GM19099 (cell line): ENCODE data around the gene TENM3.

ENCODE experiments used
- POLR2A ChIP-seq: IDR thresholded peaks from 3 replicates; pipeline ENCODE4 v1.6.1; 2011; ENCODE audit warnings: low read depth; ENCODE audit not compliant: insufficient read length; ENCODE audit errors: extremely low read depth

Gene TENM3

DNA sequence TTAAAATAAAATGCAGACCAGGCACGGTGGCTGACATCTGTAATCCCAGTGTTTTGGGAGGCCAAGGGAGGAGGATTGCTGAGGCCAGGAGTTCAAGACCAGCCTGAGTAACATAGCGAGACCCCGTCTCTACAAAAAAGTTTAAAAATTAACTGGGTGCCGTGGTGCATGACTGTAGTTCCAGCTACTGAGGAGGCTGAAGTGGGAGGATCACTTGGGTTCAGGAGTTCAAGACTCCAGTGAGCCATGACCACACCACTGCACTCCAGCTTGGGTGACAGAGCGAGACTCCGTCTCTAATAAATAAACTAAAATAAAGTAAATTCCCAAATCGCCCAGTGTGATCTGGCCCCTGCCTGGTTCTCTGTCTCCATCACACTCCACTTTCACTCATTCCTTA is 43.7 kb downstream of the TENM3 start:
- no peak for TF ChIP-seq POLR2A

DNA sequence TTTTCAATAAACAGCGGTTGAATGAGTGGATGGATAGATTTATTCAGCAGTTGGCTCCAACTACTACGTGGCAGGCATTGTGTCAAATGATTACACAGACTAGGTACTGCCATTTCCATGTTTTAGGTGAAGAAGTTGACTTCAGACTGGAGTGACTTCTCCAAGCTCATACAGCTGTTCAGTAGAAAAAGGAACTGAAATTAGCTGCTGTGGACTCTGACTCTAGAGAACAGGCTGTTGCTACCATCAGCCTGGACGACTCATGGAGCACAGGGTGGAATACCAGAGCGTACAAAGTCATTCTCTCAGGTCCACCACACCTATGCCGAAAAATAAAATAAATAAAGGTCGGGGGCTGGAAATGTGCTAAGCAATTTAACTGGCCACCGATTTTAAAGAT is 45.3 kb downstream of the TENM3 start:
- TF ChIP-seq POLR2A: no peak

DNA sequence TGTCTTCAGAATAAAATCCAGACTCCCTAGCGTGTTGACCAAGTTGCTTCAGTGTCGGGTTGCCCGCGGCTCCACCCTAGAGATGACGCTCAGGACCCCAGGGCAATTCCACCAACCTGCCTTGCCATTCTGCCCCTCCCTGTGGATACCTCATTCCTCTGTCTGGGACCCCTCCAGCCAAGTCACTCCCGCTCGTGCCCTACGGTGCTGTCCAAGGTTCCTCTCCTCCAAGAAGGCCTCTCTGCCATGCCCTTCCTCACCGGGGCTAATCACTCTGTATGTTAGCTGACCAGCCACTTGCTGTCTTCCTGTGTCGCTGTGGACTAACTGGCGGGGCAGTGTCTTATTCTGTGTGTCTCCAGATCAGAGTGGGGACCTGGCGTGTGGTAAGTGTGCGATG is 46.6 kb downstream of the TENM3 start:
- TF ChIP-seq POLR2A: no peak

DNA sequence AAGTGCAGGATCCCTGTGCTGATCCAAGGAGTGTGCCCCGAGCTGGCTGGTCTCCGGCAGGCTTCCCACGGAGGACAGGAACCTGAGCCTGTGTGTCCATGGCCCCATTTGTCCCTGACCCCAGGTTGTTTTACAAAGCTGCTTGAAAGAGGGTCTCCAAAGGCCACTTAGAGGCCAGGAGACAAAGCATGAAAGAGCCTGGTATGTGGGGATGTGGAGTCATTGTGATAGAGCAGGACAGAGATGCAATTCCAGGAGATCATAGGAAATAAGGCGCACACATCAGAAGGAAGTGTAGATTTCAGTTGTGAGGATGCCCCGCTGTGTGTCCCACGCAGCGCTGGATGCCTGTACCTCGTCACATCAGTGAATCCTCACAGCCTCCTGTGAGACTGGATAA is 48.0 kb downstream of the TENM3 start:
- TF ChIP-seq POLR2A: no peak

DNA sequence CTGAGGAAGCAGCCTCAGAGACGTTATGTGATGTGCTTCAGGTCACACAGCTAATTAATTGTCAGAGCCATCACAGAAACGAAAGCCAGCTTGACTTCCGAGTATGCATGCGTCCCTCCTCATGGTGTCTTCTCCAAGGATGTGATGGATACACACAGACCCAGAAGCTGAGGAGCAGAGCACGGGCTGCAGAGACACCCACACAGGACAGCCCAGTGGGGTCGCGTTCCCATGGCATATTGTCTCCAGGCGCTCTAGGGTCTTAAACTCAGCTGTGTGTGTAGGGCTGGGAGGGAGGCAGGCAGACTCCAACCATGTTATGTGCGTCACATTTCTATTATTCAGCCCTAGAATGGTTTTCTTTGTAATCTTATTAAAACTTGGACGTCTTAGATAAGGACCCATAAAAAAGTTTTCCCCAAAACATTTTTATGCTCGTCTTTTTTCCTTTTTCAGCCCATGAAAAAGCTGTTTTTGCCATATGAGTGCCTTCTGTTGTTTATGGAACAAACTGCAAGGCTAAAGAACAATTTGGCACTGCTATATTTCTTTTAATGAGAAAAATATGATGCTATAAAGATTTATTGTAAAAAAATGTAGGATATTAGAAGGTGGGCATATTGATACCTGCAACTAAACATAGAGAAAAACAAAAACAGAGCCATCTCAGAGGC is 48.5 kb downstream of the TENM3 start:
- TF ChIP-seq POLR2A: no peak

DNA sequence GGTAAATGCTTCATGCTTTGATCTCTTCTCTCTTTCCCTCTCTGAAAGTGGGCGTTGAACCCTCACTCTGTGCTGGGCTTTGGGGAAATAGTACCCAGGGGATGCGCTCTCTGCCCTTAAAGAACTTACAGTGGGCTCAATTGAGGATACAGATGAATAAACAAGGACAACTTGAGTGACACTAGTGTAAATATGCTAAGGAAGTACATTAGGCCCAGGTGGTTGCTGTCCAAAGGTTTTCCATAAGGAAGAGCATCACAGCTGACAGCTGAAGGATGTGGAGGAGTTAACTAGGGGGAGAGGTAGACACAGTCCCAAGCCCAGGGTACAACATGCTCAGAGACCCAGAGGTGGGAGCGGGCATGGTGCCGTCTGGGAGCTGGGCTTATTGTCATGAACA is 49.4 kb downstream of the TENM3 start:
- TF ChIP-seq POLR2A: no peak

DNA sequence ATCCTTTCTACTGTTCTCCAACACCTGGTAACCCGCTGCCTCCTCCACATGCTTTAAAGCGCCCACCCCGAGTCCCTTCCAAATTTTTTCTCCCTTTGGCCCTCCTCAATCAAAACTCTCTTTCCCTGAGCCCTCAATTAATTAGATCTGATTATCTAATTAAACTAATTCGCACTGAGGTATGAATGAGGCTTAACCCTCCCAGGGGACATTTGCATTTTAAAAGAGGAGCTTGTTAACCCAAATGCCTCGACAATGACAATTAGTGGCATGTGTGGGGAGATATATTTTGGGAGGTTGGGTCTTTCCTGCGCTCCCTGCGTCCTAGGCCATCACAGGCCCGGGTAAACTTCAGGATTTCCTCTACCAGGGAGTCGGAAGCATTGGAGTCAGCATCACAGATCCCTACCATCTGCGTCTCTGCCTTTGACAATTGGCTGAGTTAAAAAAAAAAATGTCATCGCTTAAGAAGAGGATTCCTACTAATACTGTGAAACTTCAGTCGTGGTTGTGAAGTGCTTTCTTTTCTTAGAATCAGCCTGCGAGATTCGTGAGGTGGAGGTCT is 50.6 kb downstream of the TENM3 start:
- TF ChIP-seq POLR2A: no peak

DNA sequence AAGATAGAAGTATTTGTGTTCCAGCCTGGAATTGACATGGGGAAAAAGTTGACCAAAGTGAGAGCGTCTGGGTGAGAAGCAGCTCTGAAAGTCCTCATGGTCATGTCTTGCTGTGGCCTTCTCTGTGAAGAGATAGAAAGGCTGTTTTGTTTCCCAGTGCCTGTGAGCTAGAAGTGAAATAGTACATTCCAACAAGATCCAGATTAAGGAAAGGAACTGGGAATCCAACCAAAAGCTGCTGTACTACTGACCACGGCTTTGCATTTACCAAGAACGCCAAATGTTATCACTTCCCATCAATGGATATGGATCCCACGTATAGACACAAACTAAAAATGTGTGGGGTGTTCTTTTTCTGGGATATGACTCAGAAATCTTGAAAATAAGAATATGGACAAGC is 51.2 kb downstream of the TENM3 start:
- no peak for TF ChIP-seq POLR2A

DNA sequence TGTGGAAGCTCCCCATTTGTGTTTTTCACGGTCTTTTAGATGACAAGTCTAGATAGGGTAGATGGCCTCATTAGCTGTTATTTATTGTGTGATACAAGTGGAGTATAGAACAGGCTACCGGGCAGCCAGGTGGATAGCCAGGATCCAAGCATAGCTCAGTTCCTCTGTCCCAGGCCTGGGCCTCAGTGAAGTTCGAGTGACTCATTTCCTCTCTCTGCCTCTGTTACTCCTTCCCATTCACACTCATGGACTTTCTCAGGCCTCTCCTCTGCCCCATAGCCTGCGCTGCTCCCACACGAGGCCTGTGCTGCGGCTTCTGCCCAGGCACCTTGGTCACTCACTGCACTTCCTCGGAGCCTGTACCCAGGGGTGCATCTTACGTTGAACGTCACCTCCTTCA is 54.5 kb downstream of the TENM3 start:
- no peak for TF ChIP-seq POLR2A

DNA sequence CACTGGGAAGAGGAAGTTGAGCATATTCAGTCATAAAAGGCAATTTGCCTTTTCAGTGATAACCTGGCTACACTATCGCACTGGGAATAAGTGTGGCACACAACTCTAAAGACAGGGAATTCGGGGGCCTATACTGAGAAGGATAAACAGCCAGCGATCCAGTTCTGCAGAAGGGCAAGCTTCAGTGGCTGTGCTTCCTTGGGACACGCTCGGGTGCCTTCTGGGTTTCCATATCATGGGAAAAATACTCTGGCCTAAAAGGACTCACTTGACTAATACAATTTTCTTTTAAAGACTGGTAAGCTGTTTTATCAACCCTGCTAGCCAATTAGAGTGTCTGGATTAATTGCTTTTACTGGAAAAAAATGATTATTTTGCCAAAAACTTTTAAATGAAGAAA is 58.5 kb downstream of the TENM3 start:
- TF ChIP-seq POLR2A: no peak

DNA sequence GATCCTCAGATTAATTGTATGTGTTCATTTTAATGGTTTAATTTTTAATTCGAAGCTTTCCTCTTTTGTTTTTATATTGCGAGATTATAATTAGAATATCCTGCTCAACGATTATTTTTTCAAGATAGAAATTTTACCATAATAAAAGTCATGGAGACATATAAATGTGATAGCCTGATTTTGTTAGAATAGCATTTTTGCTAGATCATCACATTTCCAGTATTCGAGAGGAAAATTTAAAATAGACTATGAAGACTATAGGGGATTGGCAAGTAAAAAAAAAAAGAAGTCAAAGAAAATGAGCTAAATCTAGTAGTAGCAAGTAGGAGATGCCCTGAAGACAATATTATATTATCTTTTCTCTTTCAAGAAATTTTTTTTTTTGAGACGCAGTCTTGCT is 60.6 kb downstream of the TENM3 start:
- TF ChIP-seq POLR2A: no peak

DNA sequence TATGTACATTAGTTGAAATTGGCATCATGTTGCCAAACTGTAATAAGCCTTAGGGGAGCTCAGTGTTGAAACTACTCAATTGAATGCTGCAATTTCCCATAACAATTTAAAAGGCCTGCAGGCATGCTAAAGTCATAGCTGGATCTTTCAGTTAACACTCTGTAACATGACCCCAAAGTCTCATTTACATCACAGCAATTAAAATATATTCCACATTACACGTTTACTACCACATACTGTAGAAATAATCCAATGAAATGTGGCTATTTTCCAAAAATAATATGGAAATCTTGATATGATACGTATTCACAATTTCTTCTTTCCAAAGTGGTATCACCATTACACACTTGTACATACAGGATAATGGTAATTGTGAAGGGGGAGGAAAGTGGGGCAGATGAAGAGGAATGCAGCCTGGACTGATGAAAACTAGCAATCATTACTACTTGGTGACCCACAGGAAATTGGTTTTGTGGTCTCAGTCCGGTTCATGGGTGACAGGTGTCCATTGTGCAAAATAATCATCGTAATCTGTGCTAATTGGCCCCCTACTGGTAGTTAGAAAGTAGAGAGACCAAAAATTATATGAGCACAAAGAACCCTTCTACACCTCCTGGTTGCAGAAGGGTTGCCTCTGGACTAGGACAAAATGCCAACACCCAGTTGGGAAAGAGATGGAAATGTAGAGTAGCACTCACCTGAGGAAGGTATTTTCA is 63.7 kb downstream of the TENM3 start:
- no peak for TF ChIP-seq POLR2A

DNA sequence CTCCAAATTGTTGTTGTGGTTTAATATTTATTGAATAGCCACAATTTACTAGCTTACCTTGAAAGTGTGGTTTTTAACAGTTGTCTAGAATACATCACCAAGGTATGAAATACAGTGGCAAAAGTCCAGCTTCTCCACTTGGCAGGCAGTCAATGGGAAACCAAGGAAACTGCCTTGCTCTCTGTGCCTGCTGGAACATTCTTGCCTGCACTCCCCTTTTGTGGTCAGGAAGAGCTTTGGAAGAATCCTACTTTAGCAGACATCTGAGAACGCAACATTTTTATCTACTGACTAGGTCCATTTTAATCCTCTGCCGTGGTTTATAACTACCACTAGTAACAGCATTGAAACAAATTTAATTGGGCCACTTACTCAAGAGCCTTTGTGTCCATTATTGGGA is 64.5 kb downstream of the TENM3 start:
- no peak for TF ChIP-seq POLR2A

DNA sequence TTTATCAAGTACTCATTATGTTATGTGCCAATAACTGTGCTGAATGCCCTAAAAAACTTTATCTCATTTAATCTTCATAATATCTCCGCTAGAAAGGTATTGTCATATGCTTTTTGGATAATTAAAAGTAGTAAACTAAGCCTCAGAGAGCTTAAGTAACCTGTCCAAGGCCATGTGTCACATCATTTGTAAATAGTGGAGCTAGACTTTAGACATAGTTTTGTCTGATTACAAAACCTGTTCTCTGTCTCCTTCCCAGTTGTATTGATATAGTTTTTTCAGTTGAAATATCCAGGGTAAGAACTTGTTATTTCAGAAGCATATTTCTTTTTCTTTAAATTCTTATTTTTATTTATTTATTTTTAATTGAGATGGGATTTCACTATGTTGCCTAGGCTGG is 66.7 kb downstream of the TENM3 start:
- TF ChIP-seq POLR2A: no peak

DNA sequence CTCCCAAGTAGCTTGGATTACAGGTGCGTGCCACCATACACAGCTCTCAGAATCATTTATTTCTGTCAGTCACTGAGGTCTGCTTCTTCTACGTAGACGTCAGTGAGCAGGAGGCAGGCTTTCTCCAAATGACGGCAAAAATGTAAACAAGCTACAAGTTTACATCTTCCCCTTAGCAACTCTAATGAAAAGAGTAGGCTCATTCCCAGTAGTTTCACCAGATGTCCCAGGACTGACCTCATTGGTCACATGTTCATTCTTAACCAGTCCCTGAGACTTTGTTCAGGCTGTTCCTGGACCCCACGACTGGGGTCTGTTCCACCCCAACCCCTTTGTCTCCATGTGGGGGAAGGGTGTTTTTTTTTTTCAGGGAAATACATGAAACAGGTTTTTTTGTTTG is 67.1 kb downstream of the TENM3 start:
- TF ChIP-seq POLR2A: no peak

DNA sequence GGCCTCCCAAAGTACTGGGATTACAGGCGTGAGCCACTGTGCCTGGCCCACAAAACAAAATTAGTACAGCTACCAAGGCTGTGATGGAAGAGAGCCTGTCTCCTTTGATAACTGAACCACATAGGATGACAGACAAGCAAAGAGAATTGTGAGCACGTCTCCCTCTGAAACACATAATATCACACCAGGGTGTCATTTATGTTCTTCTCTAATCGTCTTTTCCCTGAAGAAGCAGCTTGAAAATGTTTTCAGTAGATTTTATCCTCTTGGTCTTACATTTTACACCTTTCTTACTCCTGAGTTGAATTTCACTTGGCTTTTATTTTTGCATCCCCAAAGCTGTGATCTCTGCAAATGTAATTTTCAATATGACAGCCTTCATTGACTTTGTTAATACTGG is 67.8 kb downstream of the TENM3 start:
- no peak for TF ChIP-seq POLR2A
